ENCODE data around the gene INTS11. TPM values are rescaled to one million over a fixed set of nuclear protein-coding genes. Genes with fewer than 3 reads are reported as not detected.

Gene INTS11
- total and polyA plus RNA-seq, 9 of the 15 experiments (the other 6 are each of a cell fraction or from before 2014, with no cell fraction given), result 3.6 to 183 (median 110) TPM

- H3K4me3 ChIP-seq, result no peak overlapping the region
- POLR2A ChIA-PET, result interaction anchor here (0.6 to 4.3 kb wide), 2 partner anchors 11 to 588 kb away, joined by 3 to 30 read pairs; no protein-coding TSS in a partner anchor
These were observed 3.0 kb downstream of the INTS11 start for GRCh38 chr1:1321477-1321876.

GRCh38 chr1:1320666-1321448, 3.6 kb downstream of the INTS11 start:
- peaks cover 35 to 83% of the 10 kb centered on the region in 2 experiments for H3K4me1 ChIP-seq (replicated peaks in 1 of 2; ENCODE audit: control insufficient read depth in 2 of 2, insufficient read depth in 2 of 2, low read length in 2 of 2)
- no peaks in the 10 kb centered on the region for H3K27me3 ChIP-seq (ENCODE audit: control insufficient read depth in 2 of 2, insufficient read depth in 2 of 2, low read length in 2 of 2)
- no TSS peak for BruUV-seq (replicated peaks)
- peaks cover 28% of the 10 kb centered on the region; the same call in 1 of the 2 replicates for H4K20me1 ChIP-seq (replicated peaks; ENCODE audit: control insufficient read depth, insufficient read depth, low read length)
- H3K4me3 ChIP-seq, result no peak overlapping the region
- peak overlapping the region in 1 of 2 experiments; percentile 83; a peak in 2 of 4 replicates for H3K9ac ChIP-seq (ENCODE audit: insufficient read depth in 1 of 2, low read depth in 2 of 2, low read length in 2 of 2)
- H3K9me3 ChIP-seq (replicated peaks; ENCODE audit: control insufficient read depth, insufficient read depth, low read depth, low read length), result no peaks in the 10 kb centered on the region
- ChIA-PET CTCF (ENCODE audit: low intra/inter-chr PET ratio) (no interaction called here), POLR2A (interaction anchor here (0.6 to 4.3 kb wide), 5 partner anchors 10 to 589 kb away, joined by 3 to 30 read pairs (median 3); partner anchors contain the start of gene TAS1R3)
- no peak for DNase-seq (ENCODE audit: extremely low read depth in 1 of 4, low spot score in 3 of 4)
- WGBS (ENCODE audit: insufficient coverage, low coverage, missing lambda C conversion rate), result 90% methylated on average over 23 of the region's 23 CpGs
- H3K4me2 ChIP-seq (ENCODE audit: insufficient read depth, low read length), result no peak overlapping the region
- H3K79me2 ChIP-seq (ENCODE audit: control insufficient read depth, insufficient read depth, low read length), result peaks cover 71% of the 10 kb centered on the region
- no peak overlapping the region for H3K27ac ChIP-seq (ENCODE audit: extremely low read depth, low read depth, low read length)
- in situ Hi-C loops (cut with MboI) (no loop called here), intact Hi-C loops (cut with micrococcal nuclease) (loop anchor here (5.0 kb wide), 1 partner anchor 56 kb away; the partner anchor contains the start of gene AURKAIP1)
- no peak for FAIRE-seq
- H3K36me3 ChIP-seq (ENCODE audit: control insufficient read depth, insufficient read depth, low read length), result peaks cover 64% of the 10 kb centered on the region
- H3K9me1 ChIP-seq (ENCODE audit: control insufficient read depth, insufficient read depth, low read length), result peaks cover 13% of the 10 kb centered on the region
- H2AFZ ChIP-seq (ENCODE audit: low read depth, low read length), result no peak overlapping the region
- ATAC-seq, result no peak
- TF ChIP-seq RBFOX2 (IDR thresholded peaks at IDR 0.05; ENCODE audit: low read depth, low read length) (peak; percentile 31; the same call in 1 of the 2 replicates), POLR2G (IDR thresholded peaks at IDR 0.05; ENCODE audit: low read depth, low read length) (peak; percentile 60; the same call in 1 of the 2 replicates), TCFL5 (CRISPR knock-in tag; conservative IDR thresholded peaks at IDR 0.05) (no peak), SETDB1 (IDR thresholded peaks at IDR 0.05; ENCODE audit: low read length) (no peak)

More at GRCh38 chr1:1321477-1321876, 3.0 kb downstream of the INTS11 start:
- H3K79me2 ChIP-seq (ENCODE audit: control insufficient read depth, insufficient read depth, low read length), result peaks cover 77% of the 10 kb centered on the region
- no peak for ATAC-seq
- intact Hi-C loops (cut with micrococcal nuclease) (loop anchor here (5.0 kb wide), 1 partner anchor 56 kb away; the partner anchor contains the start of gene AURKAIP1), in situ Hi-C loops (cut with MboI) (no loop called here)
- H3K4me2 ChIP-seq (ENCODE audit: insufficient read depth, low read length), result no peak overlapping the region
- no TSS peak for BruUV-seq (replicated peaks)
- H2AFZ ChIP-seq (ENCODE audit: low read depth, low read length), result no peak overlapping the region
- H3K4me1 ChIP-seq (replicated peaks in 1 of 2; ENCODE audit: control insufficient read depth in 2 of 2, insufficient read depth in 2 of 2, low read length in 2 of 2), result peaks cover 35 to 86% of the 10 kb centered on the region in 2 experiments
- FAIRE-seq, result no peak
- 97% methylated on average over 7 of the region's 8 CpGs for WGBS (ENCODE audit: insufficient coverage, low coverage, missing lambda C conversion rate)
- peaks cover 13% of the 10 kb centered on the region for H3K9me1 ChIP-seq (ENCODE audit: control insufficient read depth, insufficient read depth, low read length)
- TF ChIP-seq RBFOX2 (IDR thresholded peaks at IDR 0.05; ENCODE audit: low read depth, low read length) (peak; percentile 54), ZNF76 (CRISPR knock-in tag; IDR thresholded peaks at IDR 0.05; ENCODE audit: borderline replicate concordance) (no peak), ZNF3 (CRISPR knock-in tag; IDR thresholded peaks at IDR 0.05) (no peak)
- DNase-seq (ENCODE audit: extremely low read depth in 1 of 4, low spot score in 3 of 4), result no peak
- no peak overlapping the region for H3K27ac ChIP-seq (ENCODE audit: extremely low read depth, low read depth, low read length)
- CTCF ChIA-PET (ENCODE audit: low intra/inter-chr PET ratio), result no interaction called here
- peaks cover 28% of the 10 kb centered on the region; the same call in 1 of the 2 replicates for H4K20me1 ChIP-seq (replicated peaks; ENCODE audit: control insufficient read depth, insufficient read depth, low read length)
- no peaks in the 10 kb centered on the region for H3K9me3 ChIP-seq (replicated peaks; ENCODE audit: control insufficient read depth, insufficient read depth, low read depth, low read length)
- no peaks in the 10 kb centered on the region for H3K27me3 ChIP-seq (ENCODE audit: control insufficient read depth in 2 of 2, insufficient read depth in 2 of 2, low read length in 2 of 2)
- peaks cover 58% of the 10 kb centered on the region for H3K36me3 ChIP-seq (ENCODE audit: control insufficient read depth, insufficient read depth, low read length)
- peak overlapping the region in 1 of 2 experiments; percentile 83; a peak in 2 of 4 replicates for H3K9ac ChIP-seq (ENCODE audit: insufficient read depth in 1 of 2, low read depth in 2 of 2, low read length in 2 of 2)

Measured in K562 (cell line).